Breast epithelium (tissue), 3 donors: ENCODE results near the gene TIPRL.

Source experiments
- POLR2AphosphoS5 ChIP-seq, 3 donors: sonication (generic); formaldehyde crosslinking; IDR thresholded peaks; one replicate each; pipeline ENCODE4 v1.6.1; 2017; ENCODE audit warnings: antibody characterized with exemption in 3 of 3
- TF ChIP-seq, protein P1 (sequence below), 3 donors: fragments of 450-650 bp; IDR thresholded peaks; one replicate each; pipeline ENCODE4 v1.5.1; 2016 to 2017; ENCODE audit warnings: antibody characterized with exemption in 3 of 3, mild to moderate bottlenecking in 3 of 3, moderate library complexity in 3 of 3

DNA sequence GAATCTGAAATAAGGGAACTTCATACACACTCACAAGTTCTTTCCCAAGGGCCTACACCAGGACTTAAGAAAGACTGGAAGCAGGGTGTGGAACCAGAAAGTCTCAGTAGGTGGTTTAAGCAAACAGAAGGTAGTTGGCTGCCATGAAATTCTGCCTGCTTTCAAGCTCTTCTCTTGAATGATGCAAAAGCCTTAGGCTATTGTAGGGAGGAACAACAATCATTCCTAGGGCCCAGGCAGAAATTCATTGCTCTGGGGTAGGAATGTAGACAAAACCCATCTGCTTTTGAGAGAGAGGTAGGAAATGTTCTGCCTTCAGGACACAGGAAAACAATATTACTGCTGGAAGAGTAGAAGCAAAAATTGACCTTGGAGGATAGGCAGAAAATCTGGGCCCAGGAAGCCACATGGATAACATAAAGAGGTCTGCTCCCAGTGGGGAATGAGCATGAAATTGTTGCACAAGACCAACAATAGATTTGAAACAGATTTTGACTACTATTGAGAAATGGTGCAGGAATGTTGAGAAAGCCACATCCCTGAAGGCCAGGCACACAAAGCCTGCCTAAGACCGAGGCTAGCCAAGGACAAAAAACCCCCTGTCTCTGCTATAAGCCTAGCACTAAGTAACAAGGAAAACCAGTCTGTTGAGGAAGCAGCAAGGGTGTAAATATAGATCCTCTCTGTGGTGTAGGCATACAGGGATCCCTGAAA lies 24.3 kb downstream of the TIPRL start:
- peak; percentile 45 to 79 (median 71) for TF ChIP-seq POLR2AphosphoS5 (IDR thresholded peaks at IDR 0.05)
- TF ChIP-seq, protein P1, sequence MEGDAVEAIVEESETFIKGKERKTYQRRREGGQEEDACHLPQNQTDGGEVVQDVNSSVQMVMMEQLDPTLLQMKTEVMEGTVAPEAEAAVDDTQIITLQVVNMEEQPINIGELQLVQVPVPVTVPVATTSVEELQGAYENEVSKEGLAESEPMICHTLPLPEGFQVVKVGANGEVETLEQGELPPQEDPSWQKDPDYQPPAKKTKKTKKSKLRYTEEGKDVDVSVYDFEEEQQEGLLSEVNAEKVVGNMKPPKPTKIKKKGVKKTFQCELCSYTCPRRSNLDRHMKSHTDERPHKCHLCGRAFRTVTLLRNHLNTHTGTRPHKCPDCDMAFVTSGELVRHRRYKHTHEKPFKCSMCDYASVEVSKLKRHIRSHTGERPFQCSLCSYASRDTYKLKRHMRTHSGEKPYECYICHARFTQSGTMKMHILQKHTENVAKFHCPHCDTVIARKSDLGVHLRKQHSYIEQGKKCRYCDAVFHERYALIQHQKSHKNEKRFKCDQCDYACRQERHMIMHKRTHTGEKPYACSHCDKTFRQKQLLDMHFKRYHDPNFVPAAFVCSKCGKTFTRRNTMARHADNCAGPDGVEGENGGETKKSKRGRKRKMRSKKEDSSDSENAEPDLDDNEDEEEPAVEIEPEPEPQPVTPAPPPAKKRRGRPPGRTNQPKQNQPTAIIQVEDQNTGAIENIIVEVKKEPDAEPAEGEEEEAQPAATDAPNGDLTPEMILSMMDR (IDR thresholded peaks at IDR 0.05) = no peak
